ENCODE data around the gene IL22RA1. TPM values are rescaled to one million over a fixed set of nuclear protein-coding genes. Genes with fewer than 3 reads are reported as not detected.
A peak's percentile ranks its signal among the peaks of the same experiment; 100 is the strongest.

Gene IL22RA1
- total RNA-seq, 1 experiment from 2014 or later: 32.8 TPM

DNA sequence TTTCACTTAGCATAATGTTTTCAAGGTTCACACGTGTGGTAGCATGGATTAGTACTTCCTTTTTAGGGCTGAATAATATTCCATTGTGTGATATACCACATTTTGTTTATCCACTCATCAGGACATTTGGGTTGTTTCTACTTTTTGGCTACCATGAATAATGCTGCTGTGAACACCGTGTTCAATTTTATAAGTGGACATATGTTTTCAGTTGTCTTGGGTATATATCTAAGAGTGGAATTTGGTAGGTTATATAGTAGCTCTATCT, 3.8 kb downstream of the IL22RA1 start:
- no peak for DNase-seq (ENCODE audit: low spot score)

DNA sequence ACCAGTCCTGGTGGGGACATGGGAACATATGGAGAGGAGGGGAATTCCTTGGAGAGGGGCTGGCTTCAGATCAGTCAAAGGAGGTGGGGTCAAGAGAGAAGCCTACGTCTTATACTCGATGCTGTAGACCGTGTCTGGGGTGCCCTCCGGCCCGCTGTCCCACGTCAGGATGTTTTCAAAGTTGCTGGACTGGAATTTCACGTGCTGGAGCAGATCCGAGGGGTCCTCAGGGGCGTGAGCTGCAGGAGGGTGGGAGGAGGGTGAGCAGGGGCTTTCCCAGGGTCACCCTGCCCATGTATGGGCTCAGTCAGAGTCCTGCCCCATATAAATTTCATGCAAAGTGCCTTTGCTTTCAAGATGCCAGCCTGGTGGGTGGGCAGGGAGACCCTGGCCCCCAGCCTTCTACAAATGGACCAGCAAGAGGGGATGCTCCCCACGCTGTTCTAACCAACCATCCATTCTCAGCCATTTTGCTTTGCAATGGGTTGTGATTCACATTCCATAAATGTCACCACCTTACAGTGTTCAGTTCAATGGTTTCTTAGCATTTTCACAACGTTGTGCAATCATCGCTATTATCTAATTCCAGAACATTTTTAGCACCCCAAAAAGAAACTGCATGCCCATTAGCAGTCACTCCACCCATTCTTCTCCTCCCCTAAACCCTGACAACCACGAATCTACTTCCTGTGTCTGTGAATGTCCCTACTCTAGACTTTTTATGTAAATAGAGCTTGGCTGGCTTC, 4.3 kb downstream of the IL22RA1 start:
- no peak for DNase-seq (ENCODE audit: low spot score)

DNA sequence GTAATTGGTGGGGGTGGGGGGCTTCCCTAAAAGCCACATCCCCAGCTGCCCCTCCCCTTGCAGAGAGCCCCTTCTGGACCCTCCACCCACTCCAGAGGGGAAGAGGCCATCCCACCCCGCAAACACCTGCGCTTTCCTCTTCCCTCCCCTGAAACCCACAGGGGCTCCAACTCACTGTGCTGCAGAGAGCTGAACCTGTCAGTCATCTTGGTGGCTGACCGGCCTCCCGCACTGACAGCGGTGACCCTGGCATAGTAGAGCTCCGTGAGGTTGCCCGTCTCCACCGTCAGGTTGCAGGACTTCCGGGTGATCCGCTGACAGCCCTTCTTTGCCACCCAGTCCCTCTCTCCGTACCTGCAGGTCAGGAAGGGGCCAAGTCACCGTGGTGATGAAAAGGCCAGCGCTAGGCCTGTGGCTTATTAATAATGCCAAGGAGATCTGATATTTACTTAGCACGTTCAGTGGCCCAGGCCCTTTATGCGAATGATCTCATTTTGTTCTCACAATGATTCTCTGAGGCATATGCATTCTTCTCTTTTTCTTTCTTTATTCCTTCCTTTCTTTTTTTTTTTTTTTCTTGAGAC, 5.9 kb downstream of the IL22RA1 start:
- DNase-seq (ENCODE audit: low spot score): no peak

DNA sequence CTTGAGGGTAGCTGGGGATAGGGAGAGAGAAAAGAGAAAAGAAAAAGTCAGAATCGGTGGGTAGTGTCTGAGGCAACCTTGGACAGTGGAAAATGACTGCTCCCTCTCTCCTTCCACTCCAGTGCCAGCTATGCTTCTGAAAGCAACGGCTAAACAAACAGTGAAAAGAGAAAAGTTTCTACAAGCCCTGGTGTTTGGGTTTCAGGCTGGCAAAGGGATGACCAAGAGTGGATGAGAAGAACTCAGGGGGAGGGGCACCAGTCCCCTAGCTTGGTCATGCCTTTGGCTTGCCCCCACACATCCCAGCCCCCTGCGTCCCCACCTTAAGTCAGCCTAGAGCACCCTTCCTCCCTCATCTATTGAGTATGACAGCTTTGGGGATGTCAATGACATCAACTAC, 8.6 kb downstream of the IL22RA1 start:
- DNase-seq (ENCODE audit: low spot score): no peak

DNA sequence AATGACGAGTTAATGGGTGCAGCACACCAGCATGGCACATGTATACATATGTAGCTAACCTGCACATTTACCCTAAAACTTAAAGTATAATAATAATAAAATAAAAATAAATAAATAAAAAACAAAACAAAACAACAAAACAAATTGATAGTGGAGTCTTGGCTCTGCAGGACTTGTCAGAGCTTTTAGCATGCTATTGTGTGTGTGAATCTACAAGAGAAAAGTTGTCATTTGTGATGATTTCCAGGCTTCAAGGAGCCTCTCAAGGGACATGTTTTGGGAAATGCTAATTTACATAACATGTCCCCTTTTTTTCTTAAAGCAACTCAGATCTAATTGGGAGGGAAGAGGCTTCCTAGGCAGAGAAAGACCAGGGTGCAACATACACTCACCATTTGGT, 9.1 kb downstream of the IL22RA1 start:
- no peak for DNase-seq (ENCODE audit: low spot score)

- DNase-seq (ENCODE audit: low spot score): no peak
These were observed 12.6 kb downstream of the IL22RA1 start for GRCh38 chr1:24130385-24130784.

DNA sequence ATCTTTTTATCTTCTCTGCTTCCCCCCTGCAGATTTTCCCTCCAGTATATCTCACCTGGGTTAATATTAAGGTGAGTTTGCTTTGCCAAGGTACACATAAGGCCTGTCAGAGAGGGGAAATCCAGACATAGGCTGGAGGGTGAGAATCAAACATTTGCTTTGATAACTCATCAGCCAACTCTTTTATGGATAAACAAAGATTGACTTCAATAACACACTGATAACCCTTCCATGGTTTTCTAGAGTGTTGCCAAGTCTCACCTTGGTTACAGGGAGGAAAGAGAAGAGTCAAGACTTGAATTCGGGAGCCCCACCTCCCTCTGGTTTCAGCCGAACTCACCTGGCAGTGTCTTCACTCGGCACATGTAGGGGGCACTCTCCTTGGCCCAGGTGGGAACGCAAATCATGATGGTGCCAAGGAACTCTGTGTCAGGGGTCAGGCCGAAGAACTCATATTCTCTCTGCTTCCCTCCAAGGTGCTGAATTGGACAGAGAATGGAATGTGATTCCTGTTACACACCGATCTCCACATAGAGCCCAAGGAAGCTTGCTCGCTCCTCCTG, 15.1 kb downstream of the IL22RA1 start:
- no peak for DNase-seq (ENCODE audit: low spot score)

DNA sequence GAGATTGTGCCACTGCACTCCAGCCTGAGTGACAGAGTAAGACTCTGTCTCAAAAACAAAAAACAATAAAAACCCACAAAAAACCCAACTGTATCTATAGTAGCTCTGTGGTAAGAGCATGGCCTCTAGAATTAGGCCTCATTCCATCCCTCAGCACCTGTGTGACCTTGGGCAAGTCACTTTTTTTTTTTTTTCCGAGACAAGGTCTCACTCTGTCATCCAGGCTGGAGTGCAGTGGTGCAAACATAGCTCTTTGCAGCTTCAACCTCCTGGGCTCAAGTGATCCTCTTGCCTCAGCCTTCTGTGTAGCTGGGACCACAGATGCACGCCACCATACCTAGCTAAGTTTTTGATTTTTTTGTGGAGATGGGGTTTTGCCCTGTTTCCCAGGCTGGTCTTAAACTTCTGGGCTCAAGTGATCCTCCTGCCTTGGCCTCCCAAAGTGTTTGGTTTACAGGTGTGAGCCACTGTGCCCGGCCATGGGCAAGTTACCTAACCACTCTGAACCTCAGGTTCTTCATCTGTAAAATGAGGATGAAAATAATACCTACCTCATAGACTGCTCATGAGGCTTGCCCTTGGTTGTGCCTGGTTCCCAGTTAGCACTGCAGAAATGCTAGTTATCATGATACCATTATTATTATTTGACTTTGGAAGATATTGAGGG, 15.7 kb downstream of the IL22RA1 start:
- DNase-seq (ENCODE audit: low spot score): no peak

DNA sequence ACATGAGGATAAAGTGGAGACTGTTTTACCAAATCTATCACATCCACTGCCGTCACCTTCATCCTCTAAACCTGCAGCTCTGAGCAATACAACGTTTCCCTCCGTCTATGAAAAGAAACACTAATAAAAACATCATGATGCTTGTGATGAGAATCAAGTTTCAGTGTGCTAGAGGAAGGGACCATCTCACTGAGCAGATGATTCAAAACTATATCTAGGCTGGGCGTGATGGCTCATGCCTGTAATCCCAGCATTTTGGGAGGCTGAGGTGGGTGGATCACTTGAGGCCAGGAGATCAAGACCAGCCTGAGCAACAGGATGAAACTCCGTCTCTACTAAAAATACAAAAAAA, 16.3 kb downstream of the IL22RA1 start:
- DNase-seq (ENCODE audit: low spot score): no peak

- DNase-seq (ENCODE audit: low spot score): no peak
These were observed 16.8 kb downstream of the IL22RA1 start for GRCh38 chr1:24126018-24126671.

GRCh38 chr1:24125456-24125855, 17.5 kb downstream of the IL22RA1 start:
- DNase-seq (ENCODE audit: low spot score): no peak

GRCh38 chr1:24124980-24125379, 18.0 kb downstream of the IL22RA1 start:
- no peak for DNase-seq (ENCODE audit: low spot score)

DNA sequence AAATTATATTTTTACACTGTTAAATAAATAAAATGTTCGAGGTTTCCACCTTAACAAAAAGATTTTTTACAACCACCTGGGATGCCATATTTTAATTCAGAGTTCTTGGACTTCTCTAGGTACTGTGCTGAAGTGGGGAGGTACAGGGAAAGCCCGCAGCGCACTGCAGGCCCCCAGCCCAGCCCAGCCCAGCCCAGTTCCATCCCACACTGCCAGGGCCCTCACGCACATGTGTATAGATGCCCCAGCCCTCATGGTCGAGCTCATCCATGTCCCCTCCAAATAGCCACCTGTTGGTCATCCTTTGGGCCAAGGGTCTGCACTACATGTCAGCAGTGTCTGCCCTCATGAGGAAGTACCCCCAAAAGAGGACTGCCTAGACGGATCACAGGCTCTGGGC, 19.3 kb downstream of the IL22RA1 start:
- DNase-seq (ENCODE audit: low spot score): no peak

DNA sequence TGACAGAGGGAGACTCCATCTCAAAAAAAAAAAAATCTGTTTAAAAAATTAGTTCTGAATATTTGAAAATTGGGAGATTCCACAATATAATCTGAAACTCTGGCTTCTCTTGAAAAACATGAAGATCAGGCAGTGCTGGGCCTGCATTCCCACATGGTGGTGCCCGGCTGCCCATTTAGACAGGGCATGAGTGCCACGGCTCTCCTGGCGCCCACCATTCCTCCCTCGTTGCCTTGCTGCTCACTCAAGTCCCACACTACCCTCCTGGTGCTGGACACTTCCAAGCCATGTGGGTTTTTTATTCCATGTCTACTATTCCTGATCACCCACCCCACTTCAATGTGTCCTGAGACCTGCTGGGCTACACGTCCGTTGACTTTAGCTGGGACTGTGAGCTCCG, 20.2 kb downstream of the IL22RA1 start:
- no peak for DNase-seq (ENCODE audit: low spot score)

DNA sequence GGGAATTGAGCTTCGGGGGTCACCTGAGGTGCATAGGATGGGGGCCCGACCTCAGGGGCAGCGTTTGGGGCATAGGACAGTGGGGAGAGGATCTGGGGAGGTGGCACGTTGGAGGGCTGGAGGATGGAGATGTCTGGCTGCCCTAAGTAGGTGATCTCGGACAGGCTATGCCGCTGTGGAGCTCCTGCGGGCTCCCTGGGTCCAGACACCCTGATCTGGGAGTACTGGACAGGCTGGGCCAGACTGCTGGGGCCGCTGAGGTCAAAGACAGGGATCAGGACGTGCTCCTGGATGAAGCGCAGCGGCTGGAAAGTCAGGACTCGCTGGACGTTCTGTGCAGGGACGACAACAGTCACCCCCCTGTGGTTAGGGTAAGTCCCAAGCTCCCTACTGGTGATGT, 21.5 kb downstream of the IL22RA1 start:
- no peak for DNase-seq (ENCODE audit: low spot score)

GRCh38 chr1:24120965-24121364, 22.0 kb downstream of the IL22RA1 start:
- no peak for DNase-seq (ENCODE audit: low spot score)

GRCh38 chr1:24119859-24120756, 22.8 kb downstream of the IL22RA1 start:
- peak; percentile 84 for DNase-seq (ENCODE audit: low spot score)

GRCh38 chr1:24119489-24119858, 23.5 kb downstream of the IL22RA1 start:
- no peak for DNase-seq (ENCODE audit: low spot score)

DNA sequence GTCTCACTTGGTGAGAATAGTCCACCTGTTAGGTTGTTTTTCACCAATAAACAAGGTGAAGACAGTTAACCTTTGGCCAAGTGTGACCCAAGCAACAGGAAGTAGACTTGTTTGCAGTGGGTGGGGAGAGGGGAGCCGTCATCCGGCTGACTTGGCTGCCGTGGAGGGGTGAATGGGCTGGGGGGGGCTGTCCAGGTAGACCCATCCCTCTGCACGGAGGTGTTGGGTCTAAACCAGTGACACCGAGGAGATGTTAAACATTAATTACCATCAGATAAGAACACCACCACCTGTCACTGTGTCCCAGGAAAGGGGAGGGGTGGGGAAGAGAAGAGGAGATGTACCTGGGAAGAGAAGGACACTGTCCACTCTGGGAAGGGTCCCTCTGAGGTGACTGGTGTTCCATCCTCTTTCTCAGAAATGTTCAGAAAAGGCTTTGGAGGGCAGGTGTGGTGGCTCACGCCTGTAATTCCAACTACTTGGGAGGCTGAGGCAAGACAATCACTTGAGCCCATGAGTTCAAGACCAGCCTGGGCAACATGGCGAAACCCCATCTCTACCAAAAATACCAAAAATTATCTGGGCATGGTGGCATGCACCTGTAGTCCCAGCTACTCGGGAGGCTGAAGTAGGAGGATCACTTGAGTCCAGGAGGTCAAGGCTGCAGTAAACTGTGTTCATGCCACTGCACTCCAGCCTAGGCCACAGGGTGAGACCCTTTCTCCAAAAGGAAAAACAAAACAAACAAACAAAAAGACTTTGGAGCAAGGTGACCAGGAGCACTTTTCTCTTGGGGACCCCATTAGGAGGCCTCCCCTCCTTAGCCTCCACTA, 24.3 kb downstream of the IL22RA1 start:
- peak; percentile 91 for DNase-seq (ENCODE audit: low spot score)

- peak; percentile 91 for DNase-seq (ENCODE audit: low spot score)
These were observed 25.1 kb downstream of the IL22RA1 start for GRCh38 chr1:24117722-24118409.
